HG02610 (cell line): ENCODE data around the gene NSUN6.

Experiments
- ATAC-seq: cut with Tn5 transposase; IDR thresholded peaks from one replicate; pipeline ENCODE4 v1.9.1; 2021; ENCODE audit warnings: mild to moderate bottlenecking, moderate library complexity; ENCODE audit not compliant: unreplicated experiment

Gene NSUN6

DNA sequence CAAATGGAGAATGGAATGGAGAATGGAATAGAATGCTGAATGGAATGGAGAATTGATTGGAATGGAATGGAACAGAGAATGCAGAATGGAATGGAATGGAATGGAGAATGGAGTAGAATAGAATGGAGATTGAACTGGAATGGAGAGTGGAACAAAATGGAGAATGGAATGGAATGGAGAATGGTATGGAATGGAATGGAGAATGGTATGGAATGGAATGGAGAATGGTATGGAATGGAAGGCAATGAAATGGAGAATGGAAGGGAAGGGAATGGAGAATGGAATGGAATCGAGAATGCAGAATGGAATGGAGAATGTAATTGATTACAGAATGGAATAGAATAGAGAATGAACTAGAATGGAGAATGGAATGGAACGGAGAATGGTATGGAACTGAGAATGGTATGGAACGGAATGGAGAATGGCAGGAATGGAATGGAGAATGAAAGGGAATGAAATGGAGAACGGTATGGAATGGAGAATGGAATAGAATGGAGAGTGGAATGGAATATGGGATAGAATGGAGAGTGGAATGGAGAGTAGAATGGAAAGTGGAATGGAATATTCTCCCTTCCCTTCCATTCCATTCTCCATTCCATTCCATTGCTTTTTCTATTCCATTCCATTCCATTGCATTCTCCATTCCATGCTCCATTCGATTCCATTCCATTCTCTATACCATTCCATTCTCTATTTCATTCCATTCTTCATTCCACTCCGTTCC, 88.2 kb downstream of the NSUN6 start:
- no peak for ATAC-seq

DNA sequence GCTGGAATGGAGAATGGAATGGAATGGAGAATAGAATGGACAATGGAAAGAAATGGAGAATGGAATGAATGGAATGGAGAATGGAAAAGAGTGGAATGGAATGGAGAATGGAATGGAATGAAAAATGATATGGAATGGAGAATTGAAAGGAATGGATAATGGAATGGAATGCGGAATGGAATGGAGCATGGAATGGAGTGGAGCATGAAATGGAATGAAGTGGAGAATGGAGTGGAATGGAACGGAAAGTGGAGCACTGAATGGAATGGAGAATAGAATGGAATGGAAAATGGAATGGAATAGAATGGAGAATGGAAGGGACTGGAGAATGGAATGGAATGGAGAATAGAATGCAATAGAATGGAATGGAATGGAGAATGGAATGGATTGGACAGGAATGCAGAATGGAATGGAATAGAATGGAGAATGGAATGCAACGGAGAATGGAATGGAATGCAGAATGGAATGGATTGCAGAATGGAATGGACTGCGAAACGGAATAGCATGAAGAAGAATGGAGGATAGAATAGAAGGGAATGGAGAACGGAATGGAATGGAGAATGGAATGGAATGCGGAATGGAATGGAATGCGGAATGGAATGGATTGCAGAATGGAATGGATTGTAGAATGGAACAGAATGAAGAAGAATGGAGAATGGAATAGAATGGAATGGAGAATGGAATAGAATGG, 89.4 kb downstream of the NSUN6 start:
- no peak for ATAC-seq

GRCh38 chr10:18557960-18558359, 93.4 kb downstream of the NSUN6 start:
- no peak for ATAC-seq

- no peak for ATAC-seq
Measured at GRCh38 chr10:18556522-18557147, 94.8 kb downstream of the NSUN6 start.

- ATAC-seq: no peak
Measured at GRCh38 chr10:18554479-18554878, 96.9 kb downstream of the NSUN6 start.

GRCh38 chr10:18551473-18551872, 99.9 kb downstream of the NSUN6 start:
- no peak for ATAC-seq

DNA sequence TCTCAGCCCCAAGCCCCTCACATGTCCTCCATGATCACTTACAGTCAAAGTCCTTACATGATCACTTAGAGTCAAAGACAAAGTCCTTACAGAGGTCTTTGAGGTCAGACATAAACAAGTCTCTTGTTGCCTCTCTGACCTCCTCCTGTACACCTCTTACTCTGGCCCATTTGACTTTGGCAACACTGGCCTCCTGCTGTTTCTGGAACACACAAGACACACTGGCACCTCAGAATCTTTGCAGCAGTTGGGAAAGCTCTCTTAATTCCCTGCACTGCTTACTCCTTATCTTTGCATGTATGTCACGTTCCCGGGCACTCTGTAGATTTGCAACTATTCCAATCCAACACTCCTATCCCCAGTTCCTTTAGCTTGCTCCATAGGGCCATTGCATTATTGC, 102.3 kb downstream of the NSUN6 start:
- ATAC-seq: no peak

DNA sequence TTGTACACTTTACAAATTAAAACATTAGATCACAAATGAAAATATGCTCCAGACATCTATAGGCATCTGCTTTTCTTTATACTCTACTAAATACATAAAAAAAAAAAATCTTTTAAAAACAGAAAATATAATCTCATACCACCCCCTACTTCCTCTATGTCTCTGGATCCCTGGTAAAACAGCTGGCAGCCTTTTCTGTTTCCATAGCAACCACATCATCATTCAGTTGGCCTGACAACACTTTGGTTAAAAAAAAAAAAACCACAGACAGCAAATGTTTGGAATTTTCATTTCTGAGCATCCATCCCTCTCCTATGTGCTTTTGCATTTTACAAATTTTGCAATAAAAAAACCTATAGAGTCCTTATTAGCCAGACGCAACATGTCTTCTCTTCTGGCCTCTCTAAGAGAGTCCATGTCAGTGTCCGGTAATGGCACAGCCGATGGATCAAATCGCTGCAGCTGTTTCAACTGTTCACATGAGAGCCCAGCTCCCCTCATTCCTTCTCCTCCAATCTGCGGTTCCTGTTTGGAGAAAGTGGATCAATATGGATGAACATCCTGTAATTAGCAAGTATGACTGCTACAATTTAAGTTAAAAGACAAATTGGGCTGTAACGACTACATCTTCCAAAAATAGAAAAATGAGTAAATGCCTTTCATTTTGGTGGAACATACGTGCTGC, 105.6 kb downstream of the NSUN6 start:
- no peak for ATAC-seq

DNA sequence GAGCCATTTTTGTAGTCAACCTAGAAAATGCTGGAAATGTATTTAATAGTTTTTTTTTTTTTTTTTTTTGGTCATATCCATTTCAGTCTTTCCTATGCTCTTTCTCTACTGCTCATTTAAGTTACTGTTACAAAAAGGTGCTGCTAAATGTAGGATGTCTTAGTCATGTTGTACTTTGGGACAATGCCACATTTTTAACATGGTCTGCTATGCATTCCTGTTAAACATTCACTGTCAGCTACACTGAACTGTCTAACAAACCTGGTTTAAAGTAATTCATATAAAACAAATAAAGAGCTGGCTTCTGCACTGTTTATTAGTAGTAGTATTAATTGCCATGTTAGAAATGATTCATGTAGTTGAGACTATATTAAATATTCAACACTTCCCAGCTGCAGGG, 108.6 kb downstream of the NSUN6 start:
- no peak for ATAC-seq

- no peak for ATAC-seq
Measured at GRCh38 chr10:18540195-18540594, 111.2 kb downstream of the NSUN6 start.

DNA sequence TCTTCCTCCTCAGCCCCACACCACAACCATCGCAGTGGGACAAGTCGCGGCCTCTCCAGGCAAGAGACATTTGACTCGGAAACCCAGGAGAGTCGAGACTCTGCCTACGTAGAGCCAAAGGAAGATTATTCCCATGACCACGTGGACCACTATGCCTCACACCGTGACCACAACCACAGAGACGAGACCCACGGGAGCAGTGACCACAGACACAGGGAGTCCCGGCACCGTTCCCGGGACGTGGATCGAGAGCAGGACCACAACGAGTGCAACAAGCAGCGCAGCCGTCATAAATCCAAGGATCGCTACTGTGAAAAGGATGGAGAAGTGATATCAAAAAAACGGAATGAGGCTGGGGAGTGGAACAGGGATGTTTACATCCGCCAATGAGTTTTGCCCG, 112.1 kb downstream of the NSUN6 start:
- ATAC-seq: no peak

DNA sequence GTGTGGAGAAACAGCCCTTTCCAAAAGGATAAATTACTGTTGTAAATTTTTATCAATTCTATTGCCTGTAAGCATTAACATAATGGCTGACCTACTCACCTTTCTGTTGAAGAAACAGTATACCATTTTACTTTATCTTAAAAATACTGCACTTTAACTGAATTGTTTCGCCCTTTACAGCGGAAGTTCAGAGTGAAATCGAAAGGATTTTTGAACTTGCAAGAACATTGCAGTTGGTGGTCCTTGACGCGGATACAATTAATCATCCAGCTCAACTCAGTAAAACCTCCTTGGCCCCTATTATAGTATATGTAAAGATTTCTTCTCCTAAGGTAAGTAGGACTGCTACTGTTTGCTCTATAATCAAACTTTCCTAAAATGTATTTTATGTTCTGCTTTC, 117.5 kb downstream of the NSUN6 start:
- no peak for ATAC-seq

- ATAC-seq: no peak
Measured at GRCh38 chr10:18532881-18533535, 118.4 kb downstream of the NSUN6 start.

DNA sequence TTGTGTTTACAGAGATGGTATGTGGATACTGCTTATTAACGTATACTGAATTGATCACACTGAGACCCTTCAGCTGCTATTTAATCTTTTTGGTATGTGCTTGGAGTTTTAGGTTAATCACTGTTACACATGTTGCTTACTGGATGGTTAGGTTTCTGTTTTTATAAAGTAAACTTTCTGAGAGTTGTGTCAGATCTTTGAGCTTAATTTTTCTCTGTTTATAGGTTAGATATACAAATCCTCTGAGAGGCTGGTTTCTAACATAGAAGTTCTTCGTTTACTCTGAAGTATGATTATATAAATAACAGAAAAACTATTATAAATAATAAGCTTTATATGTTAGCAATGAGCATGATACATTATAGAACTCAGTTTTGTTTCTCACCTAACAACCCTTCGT, 123.1 kb downstream of the NSUN6 start:
- no peak for ATAC-seq

DNA sequence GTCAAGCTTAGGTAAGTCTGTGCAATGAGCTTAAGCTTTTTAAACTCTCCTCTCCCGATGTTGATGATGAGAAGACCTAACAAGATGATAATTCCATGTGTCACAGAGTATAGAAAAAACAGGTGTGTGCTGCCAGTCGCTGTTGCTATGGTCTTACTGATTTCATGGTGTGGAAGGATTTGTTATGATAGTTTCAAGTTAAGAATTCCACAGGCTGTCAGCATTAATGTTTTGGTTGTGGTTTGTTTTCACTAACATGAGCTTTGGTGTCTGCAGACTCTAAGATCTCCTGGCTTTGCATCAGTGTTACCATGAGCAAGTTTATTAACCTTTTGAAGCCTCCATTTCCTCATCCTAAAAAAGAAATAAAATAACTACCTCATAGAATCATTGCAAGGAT, 123.7 kb downstream of the NSUN6 start:
- no peak for ATAC-seq

- no peak for ATAC-seq
Measured at GRCh38 chr10:18523858-18524257, 127.5 kb downstream of the NSUN6 start.

DNA sequence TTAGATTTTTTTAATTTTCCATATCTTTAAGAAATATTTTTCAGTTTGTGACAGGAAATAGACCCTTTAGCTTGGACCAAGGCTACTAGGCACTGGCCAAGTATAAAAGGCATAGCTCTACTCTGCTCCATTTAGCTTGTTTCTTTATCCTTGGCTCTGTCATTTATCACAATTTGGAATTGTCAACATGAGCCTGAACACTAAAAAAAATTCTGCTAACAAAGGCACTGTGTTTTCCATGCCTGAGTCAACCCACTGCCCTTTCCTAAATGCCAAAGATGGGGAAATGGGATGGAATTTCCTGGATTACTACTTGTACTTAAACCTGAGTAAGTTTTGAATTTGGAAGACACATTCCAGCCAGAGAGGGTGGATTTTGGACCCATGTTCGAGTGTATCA, 128.4 kb downstream of the NSUN6 start:
- ATAC-seq: no peak

- ATAC-seq: no peak
Measured at GRCh38 chr10:18516851-18517250, 134.5 kb downstream of the NSUN6 start.

- ATAC-seq: no peak
Measured at GRCh38 chr10:18514537-18514936, 136.8 kb downstream of the NSUN6 start.

GRCh38 chr10:18508587-18508986, 142.8 kb downstream of the NSUN6 start:
- no peak for ATAC-seq

- no peak for ATAC-seq
Measured at GRCh38 chr10:18505456-18506118, 145.8 kb downstream of the NSUN6 start.
